BJ (cell line): ENCODE results near the gene KIF6. TPM values are rescaled to one million over a fixed set of nuclear protein-coding genes. Genes with fewer than 3 reads are reported as not detected.

Source experiments
- CTCF ChIA-PET: fragments of 350-600 bp; formaldehyde crosslinking; extraction: SDS; loops from one replicate; lab custom pipeline; 2021; ENCODE audit warnings: antibody characterized with exemption, inconsistent platforms; lab: Yijun Ruan, JAX
- POLR2A ChIA-PET: fragments of 300-600 bp; sonication (Branson Sonifier 250); formaldehyde crosslinking; extraction: SDS; loops from one replicate; lab custom pipeline; 2021; ENCODE audit warnings: antibody characterized with exemption; lab: Charles Lee
- DNase-seq: peaks from one replicate; pipeline ENCODE4 v3.0.0-alpha.2; 2011; ENCODE audit warnings: low read depth
- H3K27me3 ChIP-seq: 2 replicates; pipeline ENCODE4 v1.6.0; 2011; ENCODE audit warnings: low read length; ENCODE audit not compliant: control insufficient read depth, insufficient read depth
- H3K36me3 ChIP-seq: 2 replicates; pipeline ENCODE4 v1.5.1; 2011; ENCODE audit warnings: low read length; ENCODE audit not compliant: control insufficient read depth, insufficient read depth
- H3K4me3 ChIP-seq: 2 replicates; pipeline ENCODE4 v1.5.1; 2011; ENCODE audit warnings: low read depth, mild to moderate bottlenecking, control low read depth, low read length
- polyA plus RNA-seq: library from polyadenylated mRNA; depleted of rRNA; stranded (reverse); fragments of >200 nt; gene quantifications from 2 replicates; pipeline ENCODE4 v1.2.3, GENCODE V29; 2011
- TF ChIP-seq, protein P1 (sequence below): IDR thresholded peaks from 2 replicates; pipeline ENCODE4 v1.5.1; 2011; ENCODE audit warnings: low read depth, mild to moderate bottlenecking, control low read depth, inconsistent platforms, low read length, moderate library complexity; ENCODE audit not compliant: insufficient read depth

KIF6 gene
- polyA plus RNA-seq, 1 experiment = 0.56 TPM

DNA sequence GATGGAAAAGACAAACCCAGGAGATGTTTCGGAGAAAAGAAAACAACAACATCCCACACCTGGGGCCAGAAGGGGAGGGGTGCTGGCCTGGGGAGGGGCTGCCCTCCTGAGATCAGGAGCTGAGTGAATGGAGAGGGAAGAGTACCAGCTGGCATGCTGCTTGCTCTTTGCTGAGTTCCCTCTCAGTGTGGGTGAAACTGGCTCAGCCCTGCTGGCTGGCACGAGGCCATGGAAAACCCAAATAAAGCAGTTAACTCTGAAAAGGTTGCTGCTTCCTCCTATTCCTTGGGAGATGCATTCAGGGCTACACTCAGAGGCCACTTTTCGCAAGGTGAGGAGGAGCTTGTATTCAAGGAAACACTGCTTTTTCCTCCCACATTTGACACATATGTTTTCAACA, 394.7 kb downstream of the KIF6 start:
- CTCF ChIA-PET = interaction anchor here (0.6 kb wide), 1 partner anchor 75 kb away, joined by 3 read pairs; no protein-coding TSS in a partner anchor
- POLR2A ChIA-PET = no interaction called here
- H3K27me3 ChIP-seq = peaks cover 5% of the 10 kb centered on the region; the same call in 1 of the 2 replicates
- no peaks in the 10 kb centered on the region for H3K36me3 ChIP-seq
- H3K4me3 ChIP-seq = no peak overlapping the region
- DNase-seq = no peak
- TF ChIP-seq, protein P1, sequence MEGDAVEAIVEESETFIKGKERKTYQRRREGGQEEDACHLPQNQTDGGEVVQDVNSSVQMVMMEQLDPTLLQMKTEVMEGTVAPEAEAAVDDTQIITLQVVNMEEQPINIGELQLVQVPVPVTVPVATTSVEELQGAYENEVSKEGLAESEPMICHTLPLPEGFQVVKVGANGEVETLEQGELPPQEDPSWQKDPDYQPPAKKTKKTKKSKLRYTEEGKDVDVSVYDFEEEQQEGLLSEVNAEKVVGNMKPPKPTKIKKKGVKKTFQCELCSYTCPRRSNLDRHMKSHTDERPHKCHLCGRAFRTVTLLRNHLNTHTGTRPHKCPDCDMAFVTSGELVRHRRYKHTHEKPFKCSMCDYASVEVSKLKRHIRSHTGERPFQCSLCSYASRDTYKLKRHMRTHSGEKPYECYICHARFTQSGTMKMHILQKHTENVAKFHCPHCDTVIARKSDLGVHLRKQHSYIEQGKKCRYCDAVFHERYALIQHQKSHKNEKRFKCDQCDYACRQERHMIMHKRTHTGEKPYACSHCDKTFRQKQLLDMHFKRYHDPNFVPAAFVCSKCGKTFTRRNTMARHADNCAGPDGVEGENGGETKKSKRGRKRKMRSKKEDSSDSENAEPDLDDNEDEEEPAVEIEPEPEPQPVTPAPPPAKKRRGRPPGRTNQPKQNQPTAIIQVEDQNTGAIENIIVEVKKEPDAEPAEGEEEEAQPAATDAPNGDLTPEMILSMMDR = no peak

DNA sequence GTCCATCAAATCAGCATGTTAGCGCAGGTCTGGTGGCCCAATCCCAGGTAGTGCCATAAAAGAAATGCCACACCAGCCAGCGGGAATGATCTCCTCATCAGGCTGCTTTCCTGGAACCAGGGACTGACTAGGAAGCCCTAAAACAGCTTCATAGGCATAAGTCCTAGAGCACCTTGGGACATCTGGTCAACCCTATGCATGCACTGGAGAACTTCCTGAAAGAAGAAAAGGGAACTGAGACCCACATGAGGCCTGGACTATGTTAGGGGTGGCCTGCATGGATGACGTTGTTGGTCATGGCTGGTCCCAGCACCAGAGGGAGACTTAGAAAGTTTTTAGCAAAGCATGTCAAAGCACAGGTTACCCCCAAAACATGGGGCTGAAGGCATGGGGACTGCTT, 395.2 kb downstream of the KIF6 start:
- Histone ChIP-seq H3K4me3 (no peak overlapping the region), H3K36me3 (no peaks in the 10 kb centered on the region), H3K27me3 (peaks cover 5% of the 10 kb centered on the region; the same call in 1 of the 2 replicates)
- CTCF ChIA-PET = interaction anchor here (0.6 kb wide), 1 partner anchor 74 kb away, joined by 3 read pairs; no protein-coding TSS in a partner anchor
- POLR2A ChIA-PET = no interaction called here
- TF ChIP-seq, protein P1 = no peak
- DNase-seq = no peak

DNA sequence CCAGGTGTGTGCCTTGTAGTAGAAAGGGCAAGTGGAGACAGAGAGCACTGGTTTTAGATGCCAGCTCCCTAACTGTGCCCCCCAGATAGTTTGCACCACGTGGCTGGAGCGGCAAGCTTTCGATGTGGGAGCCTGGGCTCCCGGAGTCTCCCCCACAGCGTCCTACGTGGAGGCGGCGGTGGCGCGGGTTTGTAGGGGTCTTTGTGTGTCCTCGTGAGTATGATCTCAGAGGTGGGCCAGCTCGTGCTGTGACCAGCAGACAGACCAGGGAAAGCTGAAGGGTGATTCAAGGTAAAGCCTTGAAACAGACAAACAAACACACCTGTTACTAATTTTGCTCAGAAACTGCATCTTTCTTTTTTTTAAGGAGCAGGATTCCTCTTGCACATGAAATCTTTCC, 397.1 kb downstream of the KIF6 start:
- ChIA-PET POLR2A (no interaction called here), CTCF (no interaction called here)
- H3K36me3 ChIP-seq = no peaks in the 10 kb centered on the region
- no peak overlapping the region for H3K4me3 ChIP-seq
- no peak for DNase-seq
- peaks cover 5% of the 10 kb centered on the region; the same call in 1 of the 2 replicates for H3K27me3 ChIP-seq
- TF ChIP-seq, protein P1 = no peak

DNA sequence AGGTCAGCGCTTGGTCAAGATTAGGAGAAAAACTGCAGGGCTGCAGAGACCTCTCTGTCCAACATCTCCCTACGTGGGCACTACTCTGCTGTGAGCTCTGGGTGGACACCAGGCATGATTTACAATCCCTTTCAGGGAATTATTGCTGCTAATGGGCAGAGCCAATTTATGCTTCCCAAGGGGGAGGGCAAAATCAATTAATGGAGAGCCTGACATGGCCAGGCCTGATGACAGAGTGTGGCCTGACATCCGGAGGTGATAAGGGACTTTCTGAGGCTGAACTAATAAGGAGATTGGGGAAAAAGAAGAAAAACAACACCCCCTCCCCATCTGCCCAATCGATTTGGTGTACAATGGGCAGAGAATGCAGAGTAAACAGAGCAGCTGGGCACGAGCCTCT, 397.7 kb downstream of the KIF6 start:
- H3K4me3 ChIP-seq = no peak overlapping the region
- no peak for DNase-seq
- ChIA-PET POLR2A (no interaction called here), CTCF (interaction anchor here (0.8 kb wide), 1 partner anchor 9 kb away, joined by 3 read pairs; no protein-coding TSS in a partner anchor)
- H3K27me3 ChIP-seq = peaks cover 5% of the 10 kb centered on the region; the same call in 1 of the 2 replicates
- no peaks in the 10 kb centered on the region for H3K36me3 ChIP-seq
- TF ChIP-seq, protein P1 = no peak

DNA sequence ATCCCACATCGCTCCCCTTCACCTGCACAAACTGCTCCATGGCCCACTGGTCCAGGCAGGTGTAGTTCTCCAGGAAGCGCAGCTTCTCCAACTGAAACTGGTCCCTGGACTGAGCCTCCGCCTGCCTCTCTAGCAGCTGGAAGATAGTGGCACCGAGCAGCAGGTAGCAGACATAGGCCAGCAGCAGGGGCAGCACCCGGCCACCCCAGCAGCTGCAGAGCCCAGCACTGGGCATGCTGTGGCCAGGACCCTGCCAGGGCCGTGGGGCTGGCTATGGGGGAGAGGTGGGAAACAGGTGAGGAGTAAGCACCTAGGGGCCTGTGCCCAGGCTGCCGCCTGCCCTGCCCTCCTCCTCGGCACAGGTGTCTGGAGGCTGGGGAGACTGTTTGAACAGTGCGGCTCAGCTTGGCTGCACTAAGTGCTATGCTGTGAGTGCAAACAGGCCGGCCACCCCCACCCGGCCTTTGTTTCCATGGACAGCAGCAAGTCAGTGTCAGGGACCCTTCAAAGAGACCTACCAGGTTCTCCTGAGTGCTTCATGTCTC, 402.8 kb downstream of the KIF6 start, which contains the start of gene KCNK16:
KCNK16 (minus strand) TSS at position 397 of the 545 bp plus-strand sequence; CDS start at position 235, 162 bp downstream.
- Histone ChIP-seq H3K36me3 (no peaks in the 10 kb centered on the region), H3K4me3 (no peak within 1 kb of the TSS), H3K27me3 (peaks cover 2% of the 10 kb centered on the region; the same call in 1 of the 2 replicates)
- DNase-seq = no peak
- ChIA-PET POLR2A (no interaction called here), CTCF (interaction anchor here (0.6 to 1.1 kb wide), 4 partner anchors 12 to 305 kb away, joined by 3 read pairs; no protein-coding TSS in a partner anchor)
- TF ChIP-seq, protein P1 = no peak
